ENCODE data around the gene ZNF609. TPM values are rescaled to one million over a fixed set of nuclear protein-coding genes. Genes with fewer than 3 reads are reported as not detected.
A peak's percentile ranks its signal among the peaks of the same experiment; 100 is the strongest.

The ZNF609 gene
- total RNA-seq, 1 experiment from 2014 or later = 9.9 TPM

- Histone ChIP-seq H3F3A (ENCODE audit: low read length, unreplicated experiment) (no peaks in the 10 kb centered on the region), H3K79me2 (ENCODE audit: low read length) (peaks cover 80% of the 10 kb centered on the region), H3K9ac (ENCODE audit: low read length) (no peak overlapping the region), H3K9me2 (replicated peaks; ENCODE audit: low read length) (no peaks in the 10 kb centered on the region), H3K27me3 (ENCODE audit: low read length) (no peaks in the 10 kb centered on the region), H3K4me2 (ENCODE audit: low read length) (no peak overlapping the region), H4K20me1 (ENCODE audit: low read length) (peaks cover 24% of the 10 kb centered on the region; the same call in 1 of the 2 replicates), H3K4me1 (ENCODE audit: insufficient read depth, low read length) (peaks cover 38% of the 10 kb centered on the region), H3K36me3 (ENCODE audit: low read depth, low read length) (no peaks in the 10 kb centered on the region), H3K4me3 (ENCODE audit: low read length) (no peak overlapping the region), H3K9me3 (ENCODE audit: low read length) (no peaks in the 10 kb centered on the region), H2AFZ (ENCODE audit: low read length) (no peak overlapping the region), H3K27ac (ENCODE audit: low read length) (no peak overlapping the region)
- CTCF ChIA-PET = no interaction called here
- DNase-seq (no peak), ATAC-seq (no peak)
- POLR2A ChIA-PET (ENCODE audit: unreplicated experiment) = no interaction called here
- TF ChIP-seq CTCF (conservative IDR thresholded peaks at IDR 0.05; ENCODE audit: low read depth, low read length) (no peak), EZH2 (IDR thresholded peaks at IDR 0.05; ENCODE audit: low read length, unreplicated experiment) (no peak), EZH2phosphoT487 (IDR thresholded peaks at IDR 0.05; ENCODE audit: borderline replicate concordance, low read length) (no peak)
- intact Hi-C loops (cut with micrococcal nuclease) = no loop called here
- BruUV-seq (replicated peaks) = no TSS peak
These were observed 238.4 kb downstream of the ZNF609 start for GRCh38 chr15:64698823-64699222.

DNA sequence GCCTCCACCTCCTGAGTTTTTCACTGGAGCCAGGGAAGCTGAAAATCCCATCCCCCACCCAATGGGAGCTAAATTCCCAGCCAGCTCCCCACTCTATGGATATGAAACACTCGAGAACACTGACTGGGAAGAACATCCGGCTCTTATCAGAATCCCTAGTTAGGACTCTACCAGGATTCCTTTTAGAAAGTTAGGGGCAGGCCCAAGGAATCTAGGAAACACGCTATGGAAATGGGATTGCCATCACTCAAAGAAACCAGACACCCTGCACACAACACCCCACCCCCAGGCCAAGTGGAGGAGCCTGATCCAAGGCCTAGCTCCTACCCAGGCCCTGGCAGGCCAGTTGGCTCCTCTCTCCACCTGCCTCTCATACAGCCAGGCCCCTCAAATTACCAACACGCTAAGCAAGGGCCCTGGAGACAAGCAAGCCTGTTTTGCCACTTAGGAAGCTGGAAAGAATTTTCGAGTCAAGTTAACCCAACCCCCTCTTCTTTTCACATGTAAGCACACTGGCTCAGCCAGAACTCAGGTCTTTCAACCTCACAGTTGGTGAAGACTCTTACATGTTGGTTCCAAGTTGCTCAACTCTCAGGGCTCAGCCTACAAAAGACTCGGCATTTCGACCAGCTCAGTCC, 239.5 kb downstream of the ZNF609 start:
- Histone ChIP-seq H3F3A (ENCODE audit: low read length, unreplicated experiment) (no peaks in the 10 kb centered on the region), H3K4me3 (ENCODE audit: low read length) (no peak overlapping the region), H3K9ac (ENCODE audit: low read length) (no peak overlapping the region), H3K4me1 (ENCODE audit: insufficient read depth, low read length) (peaks cover 39% of the 10 kb centered on the region), H3K27ac (ENCODE audit: low read length) (no peak overlapping the region), H3K27me3 (ENCODE audit: low read length) (no peaks in the 10 kb centered on the region), H3K4me2 (ENCODE audit: low read length) (peak overlapping the region; percentile 84), H4K20me1 (ENCODE audit: low read length) (peaks cover 24% of the 10 kb centered on the region; the same call in 1 of the 2 replicates), H3K9me3 (ENCODE audit: low read length) (no peaks in the 10 kb centered on the region), H2AFZ (ENCODE audit: low read length) (no peak overlapping the region), H3K79me2 (ENCODE audit: low read length) (peaks cover 78% of the 10 kb centered on the region), H3K9me2 (replicated peaks; ENCODE audit: low read length) (no peaks in the 10 kb centered on the region), H3K36me3 (ENCODE audit: low read depth, low read length) (no peaks in the 10 kb centered on the region)
- TF ChIP-seq CTCF (conservative IDR thresholded peaks at IDR 0.05; ENCODE audit: low read depth, low read length) (no peak), EZH2phosphoT487 (IDR thresholded peaks at IDR 0.05; ENCODE audit: borderline replicate concordance, low read length) (no peak), EZH2 (IDR thresholded peaks at IDR 0.05; ENCODE audit: low read length, unreplicated experiment) (no peak)
- intact Hi-C loops (cut with micrococcal nuclease) = no loop called here
- ChIA-PET CTCF (no interaction called here), POLR2A (ENCODE audit: unreplicated experiment) (no interaction called here)
- ATAC-seq (no peak), DNase-seq (no peak)
- BruUV-seq (replicated peaks) = no TSS peak

- intact Hi-C loops (cut with micrococcal nuclease) = no loop called here
- H3K4me3 ChIP-seq (ENCODE audit: low read length) = no peak overlapping the region
- H3K4me2 ChIP-seq (ENCODE audit: low read length) = peak overlapping the region; percentile 84
- no peaks in the 10 kb centered on the region for H3K36me3 ChIP-seq (ENCODE audit: low read depth, low read length)
- peaks cover 39% of the 10 kb centered on the region for H3K4me1 ChIP-seq (ENCODE audit: insufficient read depth, low read length)
- POLR2A ChIA-PET (ENCODE audit: unreplicated experiment) = interaction anchor here (0.7 kb wide), 1 partner anchor 1333 kb away, joined by 3 read pairs; no protein-coding TSS in a partner anchor
- H3F3A ChIP-seq (ENCODE audit: low read length, unreplicated experiment) = no peaks in the 10 kb centered on the region
- ATAC-seq = no peak
- peaks cover 67% of the 10 kb centered on the region for H3K79me2 ChIP-seq (ENCODE audit: low read length)
- no peaks in the 10 kb centered on the region for H3K9me3 ChIP-seq (ENCODE audit: low read length)
- H3K9me2 ChIP-seq (replicated peaks; ENCODE audit: low read length) = no peaks in the 10 kb centered on the region
- no peak overlapping the region for H3K9ac ChIP-seq (ENCODE audit: low read length)
- H3K27ac ChIP-seq (ENCODE audit: low read length) = no peak overlapping the region
- DNase-seq = no peak
- H3K27me3 ChIP-seq (ENCODE audit: low read length) = no peaks in the 10 kb centered on the region
- peaks cover 24% of the 10 kb centered on the region; the same call in 1 of the 2 replicates for H4K20me1 ChIP-seq (ENCODE audit: low read length)
- TF ChIP-seq EZH2 (IDR thresholded peaks at IDR 0.05; ENCODE audit: low read length, unreplicated experiment) (no peak), CTCF (conservative IDR thresholded peaks at IDR 0.05; ENCODE audit: low read depth, low read length) (no peak), EZH2phosphoT487 (IDR thresholded peaks at IDR 0.05; ENCODE audit: borderline replicate concordance, low read length) (no peak)
- no TSS peak for BruUV-seq (replicated peaks)
- no peak overlapping the region for H2AFZ ChIP-seq (ENCODE audit: low read length)
- CTCF ChIA-PET = no interaction called here
These were observed 240.7 kb downstream of the ZNF609 start for GRCh38 chr15:64701051-64701450.
